ENCODE results near the gene DOK3. TPM values are rescaled to one million over a fixed set of nuclear protein-coding genes. Genes with fewer than 3 reads are reported as not detected.

Gene DOK3
- polyA plus RNA-seq (ENCODE audit: insufficient read length): 9.8 TPM

GRCh38 chr5:177509381-177509951 is at the start of gene DOK3:
DOK3 (minus strand) TSS chr5:177509826; CDS start chr5:177509540, 286 bp downstream.
- no peak for DNase-seq

- no peak for DNase-seq
These were observed 48.2 kb upstream of the DOK3 start for GRCh38 chr5:177557796-177558195.

GRCh38 chr5:177557041-177557647 is 47.5 kb upstream of the DOK3 start:
- DNase-seq: no peak

GRCh38 chr5:177555665-177556064 is 46.0 kb upstream of the DOK3 start:
- DNase-seq: no peak

GRCh38 chr5:177555228-177555627 is 45.6 kb upstream of the DOK3 start:
- DNase-seq: no peak

- DNase-seq: peak; percentile 89
These were observed 45.0 kb upstream of the DOK3 start, which contains the start of gene FAM193B for GRCh38 chr5:177554474-177555111. FAM193B (minus strand) TSS chr5:177554563; CDS start chr5:177554458, 105 bp downstream.

- no peak for DNase-seq
These were observed 44.2 kb upstream of the DOK3 start for GRCh38 chr5:177553671-177554429.

GRCh38 chr5:177552839-177553455 is 43.3 kb upstream of the DOK3 start:
- no peak for DNase-seq

GRCh38 chr5:177550122-177550521 is 40.5 kb upstream of the DOK3 start:
- DNase-seq: no peak

- DNase-seq: no peak
These were observed 38.9 kb upstream of the DOK3 start for GRCh38 chr5:177548495-177548894.

- DNase-seq: no peak
These were observed 38.1 kb upstream of the DOK3 start for GRCh38 chr5:177547736-177548135.

- no peak for DNase-seq
These were observed 36.7 kb upstream of the DOK3 start for GRCh38 chr5:177546258-177546741.

GRCh38 chr5:177545487-177546257 is 36.0 kb upstream of the DOK3 start:
- DNase-seq: peak; percentile 42

- no peak for DNase-seq
These were observed 33.3 kb upstream of the DOK3 start for GRCh38 chr5:177542816-177543465.

- no peak for DNase-seq
These were observed 30.8 kb upstream of the DOK3 start for GRCh38 chr5:177540438-177540837.

- DNase-seq: no peak
These were observed 29.8 kb upstream of the DOK3 start for GRCh38 chr5:177539411-177539810.

GRCh38 chr5:177538876-177539275 is 29.2 kb upstream of the DOK3 start:
- DNase-seq: no peak

GRCh38 chr5:177537389-177538361 is 28.0 kb upstream of the DOK3 start:
- no peak for DNase-seq

GRCh38 chr5:177536386-177536785 is 26.8 kb upstream of the DOK3 start:
- DNase-seq: no peak

- DNase-seq: no peak
These were observed 25.5 kb upstream of the DOK3 start for GRCh38 chr5:177535125-177535524.
